Smooth muscle cell of the umbilical artery (primary cell): ENCODE measurements around the gene PNLIPRP1. TPM values are rescaled to one million over a fixed set of nuclear protein-coding genes. Genes with fewer than 3 reads are reported as not detected.

Experiments used
- total RNA-seq: library from RNA; depleted of rRNA; stranded (reverse); fragments of >200 nt; gene quantifications from 2 replicates; pipeline ENCODE4 v1.2.3, GENCODE V29; 2014

PNLIPRP1 gene
- total RNA-seq, result not detected in 2 replicates

DNA sequence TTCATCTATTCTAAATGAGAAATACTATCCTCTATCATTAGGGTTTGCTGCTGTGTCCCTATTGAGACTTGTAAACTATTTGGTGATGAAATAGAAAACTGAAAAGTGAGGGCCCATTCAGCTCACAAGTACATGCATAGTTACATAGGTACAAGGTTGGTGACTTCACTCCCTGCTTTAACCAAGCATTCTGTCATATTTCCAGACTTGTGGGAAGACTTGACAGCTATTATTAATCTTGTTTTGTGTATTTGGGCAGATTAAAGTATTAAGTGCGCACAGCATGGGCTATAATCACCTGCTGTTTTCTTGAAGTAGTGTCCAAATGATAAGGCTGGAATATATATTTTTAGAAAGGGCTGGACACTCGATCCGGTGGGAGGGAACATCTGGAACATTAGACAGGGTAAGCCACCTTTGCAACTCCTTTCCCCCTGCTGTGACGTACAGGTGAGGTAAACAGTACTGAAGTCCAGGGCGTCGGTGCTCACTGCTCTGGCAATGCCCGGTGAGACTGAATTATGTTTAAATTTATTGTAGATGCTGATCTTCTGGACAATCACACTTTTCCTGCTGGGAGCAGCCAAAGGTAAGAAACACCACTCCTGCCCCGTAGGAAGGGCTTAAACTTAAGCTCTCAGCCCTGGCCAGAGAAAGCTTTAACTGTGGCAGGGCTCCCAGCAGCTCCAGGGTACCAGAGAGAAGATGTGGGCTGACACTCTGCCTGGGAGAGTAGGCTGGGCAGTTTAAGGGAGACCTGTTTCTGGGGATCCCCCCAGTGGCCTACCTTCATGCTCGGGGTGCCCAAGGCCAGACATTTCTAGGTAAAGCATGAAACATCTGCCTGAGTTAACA, at the start of gene PNLIPRP1:
PNLIPRP1 (plus strand) TSS at position 370 of the 855 bp plus-strand sequence; CDS start at position 541, 171 bp downstream.

DNA sequence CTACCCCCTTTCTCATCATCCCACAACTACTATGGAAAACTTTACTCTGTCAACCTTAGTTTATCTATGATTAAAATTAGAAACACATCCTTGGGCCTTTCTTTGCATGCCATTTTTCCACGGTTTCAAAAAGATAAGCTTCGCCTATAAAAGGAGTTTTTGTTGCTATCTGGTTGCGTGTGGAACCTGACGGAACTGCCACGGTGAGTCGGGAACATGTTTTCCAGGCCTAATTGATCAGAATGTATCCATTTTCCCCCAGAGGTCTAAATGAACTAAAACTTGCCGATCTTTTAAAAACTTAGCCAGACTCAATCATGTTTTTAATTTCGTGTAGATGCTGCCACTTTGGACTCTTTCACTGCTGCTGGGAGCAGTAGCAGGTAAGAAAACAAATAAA, 45.0 kb upstream of the PNLIPRP1 start, which contains the start of gene PNLIP:
PNLIP (plus strand) TSS at position 176 of the 400 bp plus-strand sequence; CDS start at position 338, 162 bp downstream.

DNA sequence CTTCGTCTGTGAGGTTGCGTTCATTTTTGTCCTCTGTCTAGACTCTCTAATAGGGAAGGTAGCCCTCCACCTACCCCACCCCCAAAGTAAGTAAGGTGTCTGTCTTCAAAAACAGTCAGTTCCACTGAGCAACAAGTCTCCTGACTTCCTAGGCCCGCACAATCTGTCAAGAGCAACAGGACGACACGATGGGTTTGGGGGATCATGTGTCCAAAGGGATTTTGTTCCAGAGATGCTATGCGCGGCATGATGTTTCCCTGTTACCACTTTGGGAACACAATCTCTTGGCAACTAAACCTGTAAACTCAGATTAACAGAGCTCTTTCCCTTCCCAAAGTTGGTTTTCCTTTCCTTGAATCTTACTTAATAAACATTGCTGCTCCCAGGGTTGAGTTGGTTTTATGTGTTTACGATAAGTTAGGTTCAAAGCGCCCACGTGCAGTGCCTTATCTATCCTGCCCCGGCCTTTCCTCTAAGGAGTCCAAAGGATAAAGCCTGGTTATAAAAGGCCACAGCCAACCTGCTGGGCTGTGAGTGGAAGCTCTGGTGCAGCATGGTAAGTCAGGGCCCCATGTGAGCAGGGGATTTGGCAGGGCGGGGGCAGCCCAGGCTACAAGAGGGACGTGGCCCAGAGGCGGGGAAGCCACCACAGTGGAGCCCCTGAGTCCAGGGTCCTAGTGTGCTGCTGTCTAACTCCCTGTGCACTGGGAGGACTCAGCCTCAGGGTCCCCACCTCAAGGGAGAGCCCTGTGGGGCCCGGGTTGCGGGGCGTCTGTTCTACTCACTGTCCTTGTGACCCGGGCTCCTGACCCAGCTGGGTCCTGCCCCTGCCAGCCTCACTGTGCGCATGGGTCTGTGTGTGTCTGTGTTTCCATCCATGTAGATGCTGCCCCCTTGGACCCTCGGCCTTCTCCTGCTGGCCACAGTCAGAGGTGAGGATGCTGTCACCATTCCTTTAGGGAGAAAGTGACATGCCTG, 30.0 kb downstream of the PNLIPRP1 start, which contains the start of gene PNLIPRP2:
PNLIPRP2 (plus strand) TSS at position 531 of the 978 bp plus-strand sequence.

Other genes with a start within 250 kb of the PNLIPRP1 start
- gene PNLIPRP3, start 163.1 kb upstream of the PNLIPRP1 start, total RNA-seq, result not detected in 2 replicates
- gene PNLIP, start 45.0 kb upstream of the PNLIPRP1 start, total RNA-seq, result not detected in 2 replicates
- not detected in 2 replicates for gene PNLIPRP2, start 30.0 kb downstream of the PNLIPRP1 start, total RNA-seq
- 10.7 and 20.9 TPM in 2 replicates for gene HSPA12A, start 151.6 kb downstream of the PNLIPRP1 start, total RNA-seq